Activated naive CD4-positive, alpha-beta T cell treated with anti-CD3 and anti-CD28 coated beads, Interleukin-2, amount 50 U/mL, for 16 hours (primary cell): ENCODE measurements around the gene CACNB1.
A peak's percentile ranks its signal among the peaks of the same experiment; 100 is the strongest.

ENCODE experiments used
- DNase-seq: peaks from one replicate; pipeline ENCODE4 v3.0.0-alpha.2; 2020

Gene CACNB1

DNA sequence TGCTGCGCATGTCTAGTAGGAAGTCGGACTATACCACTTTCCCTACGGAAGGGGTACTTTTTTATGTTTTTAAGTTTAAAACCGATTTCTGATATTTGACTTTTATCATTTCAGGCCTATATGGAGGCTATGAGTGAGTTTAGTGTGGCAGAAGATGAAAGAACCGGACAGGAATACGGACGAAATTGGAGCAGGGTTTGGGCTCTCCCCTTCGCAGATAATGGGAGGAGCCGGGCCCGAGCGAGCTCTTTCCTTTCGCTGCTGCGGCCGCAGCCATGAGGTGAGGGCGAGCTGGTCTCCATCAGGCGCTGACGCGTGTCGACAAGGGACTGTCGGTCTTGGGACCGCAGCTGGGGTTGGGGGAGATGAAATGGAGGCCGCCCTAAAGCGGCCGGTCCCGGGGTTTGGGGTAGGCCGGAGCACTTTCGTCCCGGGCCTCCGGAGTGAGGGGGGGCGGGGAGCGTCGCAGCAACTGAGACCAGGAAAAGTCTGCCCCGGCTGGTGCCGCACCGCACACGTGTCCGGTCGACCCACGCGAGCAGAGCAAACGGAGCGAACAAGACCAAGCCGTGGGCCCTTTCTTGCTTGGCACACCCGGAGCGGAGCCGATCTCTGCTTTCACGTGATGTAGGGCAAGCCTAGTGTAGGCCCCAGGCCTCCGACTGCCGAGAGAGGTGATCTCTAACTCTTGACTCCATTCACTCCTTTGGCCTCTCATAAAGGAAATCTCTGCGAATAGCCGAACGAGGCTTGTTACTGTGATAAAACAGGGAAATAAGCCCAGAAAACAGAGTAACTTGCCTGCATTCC is 2.8 kb upstream of the CACNB1 start, which contains the start of gene RPL19:
RPL19 (plus strand) TSS at position 214 of the 810 bp plus-strand sequence; CDS start at position 276, 62 bp downstream.
- peak; percentile 81 for DNase-seq

DNA sequence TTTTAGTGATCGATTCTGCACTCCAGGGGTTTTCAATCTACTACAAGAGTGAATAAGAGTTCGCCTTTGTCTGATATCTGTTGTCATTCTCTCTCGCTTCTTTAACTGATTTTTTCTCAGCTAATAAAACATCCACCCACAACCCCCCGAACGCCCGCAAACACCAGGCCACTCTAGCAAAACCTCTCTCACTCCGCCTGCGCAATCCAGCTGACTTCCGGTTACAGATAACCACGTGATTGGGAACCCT is 2.3 kb upstream of the CACNB1 start:
- DNase-seq: peak; percentile 88

DNA sequence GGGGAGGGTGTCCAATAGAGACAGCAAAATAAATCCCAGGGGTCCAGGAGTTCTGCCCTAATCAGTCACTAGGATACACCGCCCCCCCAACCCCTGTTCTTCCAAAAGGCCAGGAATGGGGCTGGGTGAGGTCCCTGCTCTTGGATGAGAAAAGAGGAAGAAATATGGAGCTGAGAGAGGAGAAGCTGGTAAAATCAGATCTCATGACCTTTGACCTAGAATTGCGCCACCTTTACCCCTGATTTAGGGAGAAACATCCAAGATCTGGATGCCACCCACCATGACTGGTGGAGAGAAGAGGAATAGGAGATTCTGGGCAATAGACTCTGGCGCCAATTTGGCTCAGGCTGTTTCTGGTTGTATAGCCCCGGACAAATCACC is 707 bp upstream of the CACNB1 start:
- DNase-seq: no peak

DNA sequence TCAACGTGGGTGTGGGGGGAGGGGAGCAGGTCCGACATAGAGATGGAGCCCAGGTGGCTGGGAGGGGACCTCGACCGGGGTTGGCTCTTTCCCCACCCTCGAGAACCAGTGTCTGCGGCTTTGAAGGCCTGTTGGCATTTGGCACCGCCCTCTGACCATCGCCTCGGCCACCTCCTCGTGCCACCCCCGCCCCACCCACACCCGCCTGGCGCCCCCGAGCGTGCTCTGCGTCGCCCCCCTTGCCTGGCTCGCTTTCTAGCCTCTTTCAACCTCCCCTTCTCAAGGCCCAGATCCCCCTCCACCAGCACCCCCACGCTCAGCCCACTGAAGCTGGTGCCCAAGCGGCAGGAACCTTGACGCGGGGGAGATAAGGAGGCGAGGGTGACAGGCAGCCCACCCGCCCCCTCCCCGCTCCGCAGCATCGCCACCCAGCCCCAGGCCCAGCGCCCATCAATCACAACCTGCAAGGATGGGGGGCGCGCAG is 619 bp downstream of the CACNB1 start:
- DNase-seq: no peak

DNA sequence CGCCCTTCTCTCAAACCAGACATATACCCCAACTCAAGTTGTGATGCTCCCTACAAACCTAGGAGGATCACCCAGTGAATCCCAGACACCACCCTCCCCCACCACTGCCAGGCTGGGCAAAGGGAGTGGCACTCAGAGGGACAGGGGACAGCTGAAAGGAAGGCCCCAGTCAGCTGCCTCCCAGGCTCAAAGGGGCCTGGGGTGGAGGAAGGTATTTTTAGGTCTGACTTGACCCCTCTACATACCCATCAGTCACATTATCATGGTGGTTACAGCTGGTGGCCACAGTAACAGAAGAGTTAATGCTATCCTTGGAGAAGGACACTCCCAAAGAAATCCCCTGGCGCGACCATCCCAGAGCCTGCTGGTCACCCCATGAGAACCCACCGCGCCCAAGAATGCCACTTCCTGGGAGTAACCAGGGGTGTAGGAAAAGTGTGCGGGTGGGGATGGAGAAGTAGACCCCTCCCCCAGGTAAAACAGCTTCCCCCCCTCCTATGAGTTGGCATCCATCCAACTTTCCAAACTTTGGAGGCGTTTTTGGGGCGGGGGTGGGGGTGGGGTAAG is 1.1 kb downstream of the CACNB1 start:
- DNase-seq: no peak

DNA sequence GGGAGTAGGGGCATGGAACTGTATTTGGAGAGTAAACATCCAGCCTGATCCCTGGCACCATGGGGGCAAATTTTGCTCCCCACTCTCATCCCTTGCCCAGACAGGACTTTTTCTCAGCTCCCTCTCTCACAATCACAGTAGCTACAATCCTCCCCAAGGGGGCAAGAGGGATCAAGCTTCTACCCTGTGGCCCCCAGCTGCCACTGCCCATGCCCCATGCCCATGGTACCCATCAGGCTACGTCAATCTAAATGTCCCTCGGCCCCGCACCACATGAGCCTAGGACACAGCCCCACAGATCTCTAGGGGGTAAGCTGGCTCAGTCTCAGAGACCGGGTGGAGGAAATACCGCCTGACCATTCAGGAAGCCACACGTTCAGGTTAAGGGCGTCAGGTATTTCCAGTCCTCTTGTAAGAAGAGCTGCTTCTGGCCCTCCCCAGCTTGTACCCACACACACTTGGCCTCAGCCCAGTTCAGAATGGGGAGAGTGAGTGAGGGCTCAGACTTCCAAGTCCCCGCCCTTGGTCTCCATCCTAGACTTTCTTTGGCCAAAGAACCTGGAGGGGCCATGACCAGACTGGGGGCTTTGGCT is 1.8 kb downstream of the CACNB1 start:
- DNase-seq: no peak

DNA sequence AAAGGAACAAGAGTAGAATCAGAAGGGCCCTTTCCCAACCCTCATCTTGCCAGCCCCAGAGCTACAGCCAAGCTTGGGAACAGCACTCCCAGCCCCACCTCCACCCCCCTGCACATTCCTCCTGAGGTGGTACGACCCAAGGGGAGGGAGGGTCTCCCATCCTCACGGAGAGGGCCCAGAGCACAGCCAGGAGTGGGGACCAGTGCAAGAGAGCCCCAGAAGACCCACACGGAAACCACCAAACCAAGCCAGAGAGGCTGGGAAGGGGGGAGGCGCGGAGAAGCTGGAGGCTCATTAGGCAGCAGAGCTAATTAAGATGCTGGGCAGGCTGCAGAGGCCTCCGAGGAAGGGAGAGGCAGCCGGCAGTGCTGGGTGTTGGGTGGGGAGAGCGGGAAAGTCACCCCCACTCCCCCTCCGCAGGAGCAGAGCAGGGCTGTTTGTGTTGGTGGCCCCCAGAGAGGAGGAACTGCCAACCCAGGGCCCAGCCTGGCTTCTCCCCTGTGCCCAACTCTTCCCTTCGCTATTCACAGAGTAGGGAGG is 2.4 kb downstream of the CACNB1 start:
- DNase-seq: no peak

DNA sequence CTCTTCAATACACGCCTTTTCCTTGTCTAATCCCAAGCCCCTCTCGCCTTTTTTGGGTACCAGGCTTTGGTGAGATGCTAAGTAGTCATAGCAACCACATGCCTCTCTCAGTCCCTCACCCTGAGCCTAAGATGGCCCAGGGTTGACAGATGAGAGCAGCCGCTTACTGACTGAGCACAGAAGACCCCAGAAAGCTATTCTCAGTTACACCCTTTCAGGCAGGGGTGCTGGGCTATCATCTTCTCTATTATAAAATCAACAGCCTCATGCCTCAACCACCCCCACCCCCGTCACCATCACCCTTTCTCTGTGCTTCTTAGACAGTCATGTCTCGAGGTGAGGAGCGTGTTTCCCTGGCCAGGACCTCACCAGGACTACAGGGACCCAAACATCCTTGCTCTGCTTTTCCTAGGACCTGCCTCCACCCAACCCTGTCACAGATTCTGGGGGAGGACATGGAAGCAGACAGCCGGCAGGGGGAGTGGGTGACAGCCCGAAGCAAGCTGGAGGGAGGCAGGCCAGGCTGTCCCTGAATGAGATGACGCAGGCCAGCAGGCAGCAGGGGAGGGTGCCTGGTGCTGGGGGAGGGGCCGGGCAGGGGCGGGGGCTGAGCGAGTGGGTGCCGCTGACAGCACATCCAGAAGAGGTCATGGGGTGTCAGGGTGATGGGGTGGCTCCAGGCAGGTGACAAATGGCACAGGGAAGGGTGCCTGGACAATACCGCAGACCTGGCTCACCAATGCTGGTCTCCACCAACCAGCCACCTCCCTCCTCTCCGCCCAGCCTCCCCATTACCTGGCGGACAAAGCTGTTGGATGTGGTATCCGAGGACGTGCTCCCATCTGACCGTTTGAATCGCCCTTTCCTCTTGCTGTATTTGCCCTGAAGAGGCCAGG is 3.1 kb downstream of the CACNB1 start:
- no peak for DNase-seq

DNA sequence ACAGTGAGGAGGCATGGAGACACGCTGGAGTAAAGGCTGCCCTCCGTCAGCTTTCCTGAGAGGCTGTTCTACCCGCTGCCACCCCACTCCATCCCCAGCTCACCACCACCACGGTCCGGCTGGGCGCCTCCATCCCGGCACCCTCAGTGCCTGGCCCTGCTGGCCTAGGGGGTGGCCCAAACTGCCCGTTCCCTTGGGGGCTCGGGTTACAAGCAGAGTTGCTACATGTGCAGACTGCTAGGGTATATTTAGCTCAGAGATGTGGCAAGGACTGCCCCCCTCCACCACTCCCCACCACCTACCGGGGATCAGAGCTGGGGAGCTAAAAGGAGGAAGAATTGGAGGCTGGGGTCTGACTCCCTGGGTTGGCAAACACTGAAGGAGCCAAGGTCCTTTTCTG is 4.1 kb downstream of the CACNB1 start:
- no peak for DNase-seq

DNA sequence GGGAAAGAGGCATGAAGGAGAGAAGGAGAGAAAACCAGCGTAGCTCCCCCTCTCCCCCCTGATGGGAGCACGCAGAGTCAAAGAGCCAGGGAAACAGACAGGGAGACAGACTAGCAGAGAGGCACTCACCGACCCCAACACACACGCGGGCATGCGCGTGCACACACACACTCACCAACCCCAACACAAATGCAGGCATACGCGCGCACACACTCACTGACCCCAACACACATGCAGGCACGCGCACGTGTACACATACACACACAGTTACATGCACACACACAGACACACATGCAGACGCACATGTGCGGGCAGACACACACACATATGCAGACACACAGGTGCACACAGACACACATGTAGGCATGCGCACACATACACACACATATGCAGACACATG is 4.6 kb downstream of the CACNB1 start:
- DNase-seq: no peak

DNA sequence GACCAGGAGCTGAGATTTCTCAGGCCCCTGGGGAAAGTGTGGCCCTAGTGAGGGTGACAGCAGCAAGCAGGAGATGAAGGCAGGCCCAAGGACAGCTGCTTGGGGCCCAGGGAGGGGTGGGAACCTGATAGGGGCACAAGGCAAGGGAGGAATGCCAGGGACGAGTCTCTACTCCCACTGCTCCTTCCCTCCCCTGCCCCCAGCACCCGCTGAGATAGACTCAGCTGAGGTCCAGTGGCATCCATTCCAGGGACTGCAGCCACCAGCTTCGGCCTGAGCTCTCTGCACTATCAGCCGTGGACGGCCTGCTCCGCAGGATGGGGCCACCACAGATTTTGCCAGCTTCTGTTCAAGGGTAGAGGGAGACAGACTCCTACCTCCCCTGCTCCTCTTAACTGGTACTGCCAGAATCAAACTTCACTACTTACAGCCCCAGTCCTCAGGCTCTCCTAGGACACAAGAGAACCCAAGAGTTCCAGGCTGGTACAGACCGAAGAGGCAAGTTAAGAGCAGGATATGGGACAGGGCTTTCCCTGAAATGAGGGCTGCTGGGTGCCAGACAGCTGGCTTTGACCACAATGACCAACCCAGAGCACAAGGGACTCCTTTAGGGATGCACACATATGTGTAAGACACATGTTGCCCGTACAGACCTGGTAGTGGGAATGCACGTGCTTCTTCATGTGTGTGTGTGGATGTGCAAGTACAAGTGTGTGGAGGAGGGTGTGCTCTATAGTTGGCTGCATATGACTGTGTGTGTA is 5.5 kb downstream of the CACNB1 start:
- DNase-seq: no peak

DNA sequence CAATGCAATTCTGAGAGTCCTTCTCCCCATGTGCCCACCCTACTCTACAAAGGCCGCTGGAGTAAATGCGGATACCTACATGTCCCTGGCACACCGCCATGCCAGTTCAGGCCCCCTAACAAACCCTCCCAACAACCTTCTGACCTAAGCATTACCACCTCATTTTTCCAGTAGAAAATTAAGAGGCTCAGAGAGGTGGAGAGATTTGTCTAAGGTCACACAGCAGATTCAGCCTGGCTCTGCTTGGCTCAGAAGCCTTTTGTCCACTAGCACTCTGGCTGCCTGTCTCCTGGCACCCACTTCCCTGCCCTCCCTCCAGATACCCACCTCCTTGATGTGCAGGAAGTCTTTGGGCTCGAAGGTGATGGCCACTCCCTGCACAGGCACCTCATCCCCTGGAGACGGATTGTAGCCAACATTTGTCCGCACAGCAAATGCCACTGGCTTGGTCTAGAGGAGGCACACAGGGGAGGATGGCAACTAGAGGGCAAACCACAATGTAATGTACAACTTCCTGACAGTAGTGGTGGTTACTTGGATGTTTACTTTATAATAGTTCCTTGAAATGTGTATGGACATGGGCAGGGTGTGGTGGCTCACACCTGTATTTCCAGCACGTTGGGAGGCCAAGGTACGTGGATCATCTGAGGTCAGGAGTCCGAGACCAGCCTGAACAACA is 10.2 kb downstream of the CACNB1 start:
- no peak for DNase-seq

DNA sequence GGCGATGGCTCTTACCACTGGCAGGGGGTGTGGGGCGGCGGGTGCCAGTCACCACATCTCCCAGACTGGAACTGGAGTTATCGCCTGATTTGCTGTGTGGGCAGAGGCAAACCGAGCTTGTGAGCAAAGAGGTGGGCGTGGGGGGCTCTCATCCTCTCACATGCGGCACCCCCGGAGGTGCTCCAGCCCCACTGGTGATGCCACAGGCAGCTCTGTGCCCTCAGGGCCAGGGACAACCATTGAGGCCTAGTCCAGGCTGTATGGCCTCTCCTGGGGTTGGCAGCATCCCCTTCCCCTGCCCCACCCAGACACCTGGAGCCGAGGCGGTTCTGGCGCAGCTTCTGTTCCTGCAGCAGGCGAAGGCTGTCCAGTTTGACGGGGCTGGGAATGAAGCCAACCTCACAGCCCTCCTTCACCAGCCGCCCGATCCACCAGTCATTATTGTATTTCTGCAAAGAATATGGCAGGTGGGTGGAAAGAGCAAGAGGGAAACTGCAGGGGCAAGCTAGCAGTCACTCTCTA is 10.9 kb downstream of the CACNB1 start:
- no peak for DNase-seq

DNA sequence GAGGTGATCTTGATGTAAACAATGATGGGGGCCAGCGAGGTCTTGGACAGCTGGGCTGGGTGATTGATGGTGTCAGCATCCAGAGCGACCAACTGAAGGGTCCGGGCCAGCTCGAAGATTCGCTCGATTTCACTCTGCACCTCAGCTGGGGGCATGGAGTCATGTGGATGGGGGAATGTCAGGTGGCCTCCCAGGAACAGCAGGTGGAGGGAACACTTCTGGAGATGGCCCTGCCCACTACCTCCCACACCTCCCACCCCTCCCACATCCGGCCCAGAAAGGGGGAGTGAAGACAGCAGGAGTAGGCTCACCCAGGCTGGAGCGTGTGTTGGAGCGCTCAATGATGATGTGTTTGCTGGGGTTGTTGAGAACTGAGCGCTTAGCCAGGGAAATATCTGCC is 13.7 kb downstream of the CACNB1 start:
- DNase-seq: no peak

DNA sequence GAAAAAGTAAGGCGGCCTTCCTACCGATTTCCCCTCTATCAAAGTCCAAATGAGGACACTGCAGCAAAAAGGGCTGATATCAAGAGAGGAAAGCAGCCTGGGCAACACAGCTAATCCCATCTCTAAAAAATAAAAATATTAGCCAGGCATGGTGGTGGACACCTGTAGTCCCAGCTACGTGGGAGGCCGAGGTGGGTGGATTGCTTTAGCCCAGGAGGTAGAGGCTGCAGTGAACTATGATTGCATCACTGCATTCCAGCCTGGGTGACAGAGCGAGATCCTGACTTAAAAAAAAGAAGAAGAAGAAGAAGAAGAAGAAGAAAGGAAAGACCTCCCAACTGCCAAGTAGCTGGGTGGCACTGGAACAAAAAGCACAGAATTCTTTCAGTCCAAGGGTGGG is 14.4 kb downstream of the CACNB1 start:
- no peak for DNase-seq

DNA sequence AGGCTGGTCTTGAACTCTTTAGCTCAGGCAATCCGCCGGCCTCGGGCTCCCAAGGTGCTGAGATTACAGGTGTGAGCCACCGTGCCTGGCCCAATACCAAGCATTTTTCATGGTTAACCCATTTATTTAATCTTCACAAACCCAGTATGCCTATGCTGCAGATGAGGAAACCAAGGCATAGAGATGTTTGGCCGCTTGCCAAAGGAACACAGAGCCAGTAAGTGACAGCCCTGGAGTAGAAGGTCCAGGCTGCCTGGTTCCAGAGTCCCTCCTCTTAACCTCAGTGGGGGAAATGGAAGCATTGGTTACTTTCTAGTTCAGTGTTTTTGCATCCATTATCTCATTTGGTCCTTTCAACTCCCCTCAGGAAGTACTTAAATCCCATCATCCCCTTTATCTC is 16.2 kb downstream of the CACNB1 start:
- DNase-seq: no peak

DNA sequence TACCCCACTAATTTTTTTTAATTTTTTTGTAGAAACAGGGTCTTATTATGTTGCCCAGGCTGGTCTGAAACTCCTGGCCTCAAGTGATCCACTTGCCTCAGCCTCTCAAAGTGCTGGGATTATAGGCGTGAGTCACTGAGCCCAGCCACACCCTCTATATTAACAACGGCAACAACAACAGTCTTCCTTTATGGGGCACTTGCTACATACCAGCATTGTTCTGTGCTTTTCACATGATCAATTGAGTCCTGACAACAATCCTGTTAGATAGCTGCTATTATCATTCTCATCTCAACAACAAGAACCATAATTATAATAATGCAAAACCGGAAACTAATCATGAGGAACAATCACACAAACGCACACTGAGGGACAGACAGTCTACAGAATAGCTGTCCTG is 18.9 kb downstream of the CACNB1 start:
- no peak for DNase-seq

DNA sequence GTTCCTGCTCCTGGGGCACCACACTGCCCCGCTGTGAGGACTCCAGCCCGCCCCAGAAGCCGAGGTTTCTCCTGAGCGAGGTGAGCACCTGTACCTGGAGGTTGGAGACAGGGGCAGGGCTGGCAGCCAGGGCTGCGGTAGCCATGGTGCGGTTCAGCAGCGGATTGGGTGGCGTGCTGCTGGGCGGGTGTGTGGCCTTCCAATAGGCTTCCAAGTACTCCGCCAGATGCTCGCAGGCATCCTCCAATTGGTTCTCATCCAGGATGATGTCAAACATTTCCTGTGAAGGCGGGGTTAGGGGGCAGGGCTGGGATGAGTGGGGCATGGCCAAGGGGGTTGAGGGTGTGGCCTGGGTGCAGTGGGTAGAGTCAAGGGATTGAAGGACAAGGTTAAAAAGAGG is 20.2 kb downstream of the CACNB1 start:
- DNase-seq: no peak

DNA sequence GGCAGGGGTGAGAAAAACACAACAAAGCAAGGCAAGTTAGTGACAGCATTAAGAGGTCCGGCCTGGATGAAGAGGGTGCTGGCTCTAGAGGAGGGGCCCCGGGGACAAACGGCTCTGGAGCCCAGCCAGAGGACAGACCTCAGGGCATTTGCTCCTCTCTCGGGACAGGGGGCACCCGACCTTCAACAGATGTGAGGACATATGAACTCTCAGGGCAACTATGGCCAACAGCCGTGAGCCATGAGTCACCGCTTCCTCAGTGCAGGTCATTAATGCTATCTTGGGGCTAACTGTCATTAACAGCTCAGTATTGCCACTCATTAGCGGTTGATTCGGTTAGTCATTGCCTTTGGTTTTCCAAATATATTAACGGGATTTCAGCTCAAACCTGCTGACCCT is 21.8 kb downstream of the CACNB1 start:
- DNase-seq: no peak

DNA sequence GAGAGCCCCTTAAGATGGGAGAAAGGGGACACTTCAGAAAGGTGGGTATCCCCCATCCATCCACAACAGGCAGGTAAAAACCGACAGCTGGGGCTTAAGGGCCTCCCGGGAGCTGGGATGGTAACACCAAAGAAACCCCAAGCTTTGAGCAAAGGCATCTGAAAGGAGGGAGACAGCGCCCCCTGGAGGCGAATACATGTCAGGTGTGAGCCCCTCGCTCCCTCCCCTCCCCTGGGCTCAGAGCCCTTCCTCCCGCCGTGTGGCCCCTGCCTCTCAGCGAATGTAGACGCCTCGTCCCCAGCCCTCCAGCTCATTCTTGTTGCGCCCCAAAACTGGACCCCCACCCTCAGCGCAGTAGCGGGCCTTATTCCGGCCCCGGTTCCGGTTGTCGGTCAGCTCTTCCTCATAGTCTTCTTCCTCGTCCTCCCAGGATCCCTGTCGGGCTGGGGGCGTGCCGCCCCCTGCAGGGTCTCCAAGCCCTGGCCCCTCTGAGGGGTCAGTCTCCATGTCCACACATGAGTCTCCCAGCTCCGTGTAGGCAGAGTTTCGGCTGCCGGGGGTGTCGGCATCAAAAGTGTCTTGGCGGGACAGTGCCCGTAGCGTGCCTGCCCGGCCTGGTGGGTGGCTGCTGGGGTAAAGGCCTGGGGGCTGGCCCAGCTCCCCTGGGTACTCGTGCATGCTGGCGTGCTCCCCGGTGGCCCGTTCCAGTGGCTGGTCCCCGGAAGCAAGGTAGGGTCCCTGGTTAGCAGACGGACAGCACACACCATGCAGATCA is 22.4 kb downstream of the CACNB1 start:
- peak; percentile 77 for DNase-seq
